OCI-LY3 (cell line): ENCODE measurements around the gene ENSA.
"Not testable (repeated sequence)": the region's sequence is repeated elsewhere in the genome, so short reads cannot be mapped to it uniquely, and the experiment has no call there.

Source experiments
- EZH2phosphoT487 ChIP-seq: fragments of 200-600 bp; shearing (Covaris generic); IDR thresholded peaks from 2 replicates; pipeline ENCODE4 v1.6.1; 2018; ENCODE audit warnings: antibody characterized with exemption, mixed run types, low read depth
- TF ChIP-seq, protein P1 (sequence below): fragments of 200-600, 300-600 bp; sonication (generic); IDR thresholded peaks from 2 replicates; pipeline ENCODE4 v1.5.1; 2014; ENCODE audit warnings: antibody characterized with exemption, low read length, low read depth

DNA sequence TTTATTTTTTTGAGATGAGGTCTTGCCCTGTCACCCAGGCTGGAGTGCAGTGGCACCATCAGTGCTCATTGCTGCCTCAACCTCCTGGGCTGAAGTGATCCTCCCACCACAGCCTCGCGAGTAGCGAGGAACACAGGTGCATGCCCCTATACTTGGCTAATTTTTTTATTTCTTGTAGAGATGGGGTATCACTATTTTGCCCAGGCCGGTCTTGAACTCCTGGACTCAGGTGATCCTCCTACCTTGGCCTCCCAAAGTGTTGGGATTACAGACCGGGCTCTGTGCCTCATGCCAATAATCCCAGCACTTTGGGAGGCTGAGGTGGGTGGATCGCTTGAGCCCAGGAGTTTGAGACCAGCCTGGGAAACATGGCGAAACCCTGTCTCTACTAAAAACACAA is 48.0 kb downstream of the ENSA start:
- TF ChIP-seq, protein P1, sequence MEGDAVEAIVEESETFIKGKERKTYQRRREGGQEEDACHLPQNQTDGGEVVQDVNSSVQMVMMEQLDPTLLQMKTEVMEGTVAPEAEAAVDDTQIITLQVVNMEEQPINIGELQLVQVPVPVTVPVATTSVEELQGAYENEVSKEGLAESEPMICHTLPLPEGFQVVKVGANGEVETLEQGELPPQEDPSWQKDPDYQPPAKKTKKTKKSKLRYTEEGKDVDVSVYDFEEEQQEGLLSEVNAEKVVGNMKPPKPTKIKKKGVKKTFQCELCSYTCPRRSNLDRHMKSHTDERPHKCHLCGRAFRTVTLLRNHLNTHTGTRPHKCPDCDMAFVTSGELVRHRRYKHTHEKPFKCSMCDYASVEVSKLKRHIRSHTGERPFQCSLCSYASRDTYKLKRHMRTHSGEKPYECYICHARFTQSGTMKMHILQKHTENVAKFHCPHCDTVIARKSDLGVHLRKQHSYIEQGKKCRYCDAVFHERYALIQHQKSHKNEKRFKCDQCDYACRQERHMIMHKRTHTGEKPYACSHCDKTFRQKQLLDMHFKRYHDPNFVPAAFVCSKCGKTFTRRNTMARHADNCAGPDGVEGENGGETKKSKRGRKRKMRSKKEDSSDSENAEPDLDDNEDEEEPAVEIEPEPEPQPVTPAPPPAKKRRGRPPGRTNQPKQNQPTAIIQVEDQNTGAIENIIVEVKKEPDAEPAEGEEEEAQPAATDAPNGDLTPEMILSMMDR = not testable (repeated sequence)
- not testable (repeated sequence) for TF ChIP-seq EZH2phosphoT487
